Panc1 (cell line): ENCODE results near the gene GPHA2. TPM values are rescaled to one million over a fixed set of nuclear protein-coding genes. Genes with fewer than 3 reads are reported as not detected.

Experiments
- ATAC-seq: fragments of 200-7000 bp; cut with Tn5 transposase; 2 replicates; pipeline ENCODE4 v1.9.1; 2020; ENCODE audit warnings: mild to moderate bottlenecking, moderate library complexity
- BruUV-seq: library from RNA; stranded (reverse); fragments of 400-500 nt; replicated peaks from 2 replicates; lab custom pipeline; 2021; lab: Mats Ljungman, UMichigan
- CTCF ChIA-PET: fragments of 300-600 bp; sonication (Branson Sonifier 250); formaldehyde crosslinking; loops from one replicate; lab custom pipeline; 2022; ENCODE audit warnings: antibody characterized with exemption; lab: Charles Lee
- POLR2A ChIA-PET: fragments of 300-600 bp; sonication (Branson Sonifier 250); formaldehyde crosslinking; loops from one replicate; lab custom pipeline; 2022; ENCODE audit warnings: antibody characterized with exemption; lab: Charles Lee
- DNase-seq: peaks from one replicate; pipeline ENCODE4 v3.0.0-alpha.2; 2010; ENCODE audit warnings: low read depth, low spot score
- H3K27ac ChIP-seq: 2 replicates; pipeline ENCODE4 v1.5.1; 2011; ENCODE audit warnings: mild to moderate bottlenecking, low read length, inconsistent platforms
- H3K27me3 ChIP-seq: fragments of 200-500 bp; sonication (Bioruptor generic); 2 replicates; pipeline ENCODE4 v1.6.0; 2014; ENCODE audit warnings: low read length, inconsistent platforms; ENCODE audit not compliant: control insufficient read depth, insufficient read depth
- H3K36me3 ChIP-seq: fragments of 200-500 bp; sonication (Bioruptor generic); 2 replicates; pipeline ENCODE4 v1.5.1; 2014; ENCODE audit warnings: inconsistent platforms, mild to moderate bottlenecking, low read length, moderate library complexity; ENCODE audit not compliant: control insufficient read depth, insufficient read depth
- H3K4me1 ChIP-seq: 2 replicates; pipeline ENCODE4 v1.5.1; 2011; ENCODE audit warnings: inconsistent platforms, mild to moderate bottlenecking, low read length, moderate library complexity; ENCODE audit not compliant: control insufficient read depth, insufficient read depth
- H3K4me3 ChIP-seq, 2 experiments: 2 replicates each; pipeline ENCODE4 v1.5.1; 2011 to 2012; ENCODE audit warnings: low read depth in 2 of 2, low read length in 2 of 2, mild to moderate bottlenecking in 2 of 2, inconsistent platforms in 1 of 2, moderate library complexity in 1 of 2
- H3K9me3 ChIP-seq: fragments of 200-500 bp; sonication (Bioruptor generic); 2 replicates; pipeline ENCODE4 v1.5.1; 2014; ENCODE audit warnings: low read depth, mild to moderate bottlenecking, inconsistent platforms, low read length, moderate library complexity; ENCODE audit not compliant: control insufficient read depth, insufficient read depth
- CTCF ChIP-seq: fragments of 450-650 bp; IDR thresholded peaks from 2 replicates; pipeline ENCODE4 v1.5.1; 2017; ENCODE audit warnings: mild to moderate bottlenecking
- POLR2AphosphoS5 ChIP-seq: IDR thresholded peaks from 2 replicates; pipeline ENCODE4 v1.6.1; 2012; ENCODE audit warnings: mild to moderate bottlenecking, low read depth, low read length, moderate library complexity
- SIN3A ChIP-seq: IDR thresholded peaks from 2 replicates; pipeline ENCODE4 v1.6.1; 2012; ENCODE audit warnings: low read depth, mild to moderate bottlenecking, low read length, moderate library complexity, borderline replicate concordance; ENCODE audit not compliant: insufficient read depth
- TCF7L2 ChIP-seq: IDR thresholded peaks from 2 replicates; pipeline ENCODE4 v1.6.1; 2011; ENCODE audit warnings: mild to moderate bottlenecking, low read depth, low read length, inconsistent platforms
- in situ Hi-C: cut with HindIII; loops from 2 replicates; pipeline ENCODE4 v1.10.0; 2016; ENCODE audit warnings: low sequenced_read_pairs, low pct_unique_long_range_greater_than_20kb
- intact Hi-C: fragments of 100-400 bp; cut with micrococcal nuclease; formaldehyde crosslinking; loops from one replicate; pipeline ENCODE4 v1.10.0; 2022; ENCODE audit not compliant: unreplicated experiment
- total RNA-seq: library from RNA; stranded (reverse); gene quantifications from one replicate; pipeline ENCODE4 v1.2.1, GENCODE V29; 2021; ENCODE audit not compliant: unreplicated experiment
- TF ChIP-seq, protein P1 (sequence below), 2 experiments: IDR thresholded peaks; 2 replicates each; pipeline ENCODE4 v1.6.1; 2011 to 2012; ENCODE audit warnings: low read depth in 2 of 2, control low read depth in 1 of 2, low read length in 1 of 2, mild to moderate bottlenecking in 1 of 2, moderate library complexity in 1 of 2; ENCODE audit not compliant: insufficient read depth in 1 of 2

Gene GPHA2
- total RNA-seq, 1 experiment from 2014 or later, result not detected

DNA sequence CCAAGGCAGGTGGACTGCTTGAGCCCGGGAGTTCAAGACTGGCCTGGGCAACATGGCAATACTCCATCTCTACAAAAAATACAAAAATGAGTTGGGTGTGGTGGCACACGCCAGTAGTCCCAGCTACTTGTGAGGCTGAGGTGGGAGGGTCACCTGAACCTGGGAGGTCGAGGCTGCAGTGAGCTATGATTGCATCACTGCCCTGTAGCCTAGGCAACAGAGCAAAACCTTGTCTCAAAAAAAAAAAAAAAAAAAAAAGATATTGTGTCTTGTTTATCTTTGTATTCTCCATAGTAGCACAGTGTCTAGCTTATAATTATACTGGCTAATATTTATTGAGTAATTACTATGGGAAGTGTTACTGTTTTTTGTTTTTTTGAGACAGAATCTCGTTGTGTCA, 15.8 kb upstream of the GPHA2 start:
- ChIA-PET POLR2A (interaction anchor here (0.6 to 1.0 kb wide), 3 partner anchors 14 to 63 kb away, joined by 3 to 11 read pairs (median 5); partner anchors contain the start of gene PPP2R5B), CTCF (no interaction called here)
- H3K27me3 ChIP-seq, result no peaks in the 10 kb centered on the region; the same call in 1 of the 2 replicates
- no peaks in the 10 kb centered on the region for H3K36me3 ChIP-seq
- no peaks in the 10 kb centered on the region for H3K9me3 ChIP-seq
- in situ Hi-C loops, result no loop called here
- H3K4me3 ChIP-seq, result no peak overlapping the region
- intact Hi-C loops, result no loop called here
- TF ChIP-seq TCF7L2 (no peak), POLR2AphosphoS5 (no peak), SIN3A (no peak), CTCF (no peak)
- TF ChIP-seq, protein P1, sequence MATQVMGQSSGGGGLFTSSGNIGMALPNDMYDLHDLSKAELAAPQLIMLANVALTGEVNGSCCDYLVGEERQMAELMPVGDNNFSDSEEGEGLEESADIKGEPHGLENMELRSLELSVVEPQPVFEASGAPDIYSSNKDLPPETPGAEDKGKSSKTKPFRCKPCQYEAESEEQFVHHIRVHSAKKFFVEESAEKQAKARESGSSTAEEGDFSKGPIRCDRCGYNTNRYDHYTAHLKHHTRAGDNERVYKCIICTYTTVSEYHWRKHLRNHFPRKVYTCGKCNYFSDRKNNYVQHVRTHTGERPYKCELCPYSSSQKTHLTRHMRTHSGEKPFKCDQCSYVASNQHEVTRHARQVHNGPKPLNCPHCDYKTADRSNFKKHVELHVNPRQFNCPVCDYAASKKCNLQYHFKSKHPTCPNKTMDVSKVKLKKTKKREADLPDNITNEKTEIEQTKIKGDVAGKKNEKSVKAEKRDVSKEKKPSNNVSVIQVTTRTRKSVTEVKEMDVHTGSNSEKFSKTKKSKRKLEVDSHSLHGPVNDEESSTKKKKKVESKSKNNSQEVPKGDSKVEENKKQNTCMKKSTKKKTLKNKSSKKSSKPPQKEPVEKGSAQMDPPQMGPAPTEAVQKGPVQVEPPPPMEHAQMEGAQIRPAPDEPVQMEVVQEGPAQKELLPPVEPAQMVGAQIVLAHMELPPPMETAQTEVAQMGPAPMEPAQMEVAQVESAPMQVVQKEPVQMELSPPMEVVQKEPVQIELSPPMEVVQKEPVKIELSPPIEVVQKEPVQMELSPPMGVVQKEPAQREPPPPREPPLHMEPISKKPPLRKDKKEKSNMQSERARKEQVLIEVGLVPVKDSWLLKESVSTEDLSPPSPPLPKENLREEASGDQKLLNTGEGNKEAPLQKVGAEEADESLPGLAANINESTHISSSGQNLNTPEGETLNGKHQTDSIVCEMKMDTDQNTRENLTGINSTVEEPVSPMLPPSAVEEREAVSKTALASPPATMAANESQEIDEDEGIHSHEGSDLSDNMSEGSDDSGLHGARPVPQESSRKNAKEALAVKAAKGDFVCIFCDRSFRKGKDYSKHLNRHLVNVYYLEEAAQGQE (IDR thresholded peaks at IDR 0.05; ENCODE audit: insufficient read depth in 1 of 2, low read depth in 2 of 2, low read length in 1 of 2), result no peak
- H3K27ac ChIP-seq, result no peak overlapping the region
- no peaks in the 10 kb centered on the region for H3K4me1 ChIP-seq
- no TSS peak for BruUV-seq
- DNase-seq (no peak), ATAC-seq (no peak)

DNA sequence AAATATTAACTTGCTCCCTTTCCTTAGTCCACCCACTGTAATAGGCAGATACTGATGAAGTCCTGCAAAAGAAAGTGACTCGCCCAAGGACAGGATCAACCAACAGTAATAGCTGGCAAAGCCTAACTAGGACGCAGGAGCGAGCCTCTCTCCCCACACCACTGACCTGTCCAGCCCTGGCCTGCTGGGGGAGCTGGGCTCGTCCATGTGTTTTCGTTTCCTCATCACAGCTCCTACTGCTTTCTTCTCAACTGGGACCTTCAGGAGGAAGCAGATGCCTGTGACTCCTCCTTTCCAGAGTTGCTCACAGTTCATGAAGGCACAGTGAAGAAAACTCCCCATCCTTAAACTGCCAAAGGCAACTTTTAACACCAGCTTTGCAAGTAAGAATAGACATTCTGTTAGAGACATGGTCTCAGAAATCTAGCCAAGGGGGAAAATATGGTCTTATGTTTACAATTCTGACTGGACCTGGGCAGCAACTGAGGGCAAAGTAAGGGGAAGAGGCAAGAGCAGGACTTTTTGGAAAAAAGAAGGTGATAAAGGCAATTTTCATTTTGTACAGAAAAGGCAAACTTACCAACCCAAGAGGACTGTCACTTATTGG, 11.6 kb upstream of the GPHA2 start:
- intact Hi-C loops (no loop called here), in situ Hi-C loops (no loop called here)
- Histone ChIP-seq H3K27me3 (no peaks in the 10 kb centered on the region; the same call in 1 of the 2 replicates), H3K4me3 (no peak overlapping the region), H3K36me3 (no peaks in the 10 kb centered on the region), H3K27ac (no peak overlapping the region), H3K4me1 (no peaks in the 10 kb centered on the region), H3K9me3 (no peaks in the 10 kb centered on the region)
- ChIA-PET CTCF (no interaction called here), POLR2A (no interaction called here)
- BruUV-seq, result no TSS peak
- DNase-seq (no peak), ATAC-seq (no peak)
- no peak for TF ChIP-seq CTCF
- TF ChIP-seq, protein P1 (IDR thresholded peaks at IDR 0.05; ENCODE audit: insufficient read depth in 1 of 2, low read depth in 2 of 2, low read length in 1 of 2), result no peak
- TF ChIP-seq TCF7L2, result no peak
- TF ChIP-seq SIN3A, result no peak
